ENCODE measurements around the gene TCOF1.

TCOF1 gene

DNA sequence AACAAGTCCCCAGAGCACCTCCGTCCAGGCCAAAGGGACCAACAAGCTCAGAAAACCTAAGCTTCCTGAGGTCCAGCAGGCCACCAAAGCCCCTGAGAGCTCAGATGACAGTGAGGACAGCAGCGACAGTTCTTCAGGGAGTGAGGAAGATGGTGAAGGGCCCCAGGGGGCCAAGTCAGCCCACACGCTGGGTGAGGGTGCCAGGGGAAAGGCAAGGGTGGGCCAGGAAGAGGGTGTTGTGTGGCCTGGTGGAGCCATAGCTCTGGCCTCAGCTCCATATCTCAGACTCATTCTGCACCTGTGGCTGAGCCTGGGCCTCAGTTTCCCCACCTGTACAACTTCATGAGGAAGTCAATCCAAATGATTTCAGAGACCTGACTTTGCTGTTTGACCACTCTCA, 34.5 kb downstream of the TCOF1 start:
- TF ChIP-seq CTCF (IDR thresholded peaks at IDR 0.05) (no peak), ZFX (IDR thresholded peaks at IDR 0.05; ENCODE audit: borderline replicate concordance) (no peak)
- no peak overlapping the region for H3K27ac ChIP-seq

DNA sequence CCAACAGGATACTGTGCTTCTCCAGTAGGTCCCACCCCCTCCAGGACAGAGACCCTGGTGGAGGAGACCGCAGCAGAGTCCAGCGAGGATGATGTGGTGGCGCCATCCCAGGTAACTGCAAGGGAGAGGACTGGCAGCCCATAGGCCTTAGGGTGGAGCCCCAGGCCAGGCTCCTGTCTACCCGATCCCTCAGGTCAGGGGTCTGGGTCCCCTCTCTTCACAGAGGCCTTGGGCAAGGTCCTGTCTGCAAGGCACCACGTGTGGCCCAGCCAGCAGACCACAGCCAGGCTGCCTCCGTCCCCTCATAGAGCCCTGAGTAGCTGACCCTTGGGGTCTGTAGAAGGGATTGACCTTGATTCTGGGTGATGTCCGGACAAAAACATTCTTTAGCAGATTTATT, 35.2 kb downstream of the TCOF1 start:
- TF ChIP-seq ZFX (IDR thresholded peaks at IDR 0.05; ENCODE audit: borderline replicate concordance) (no peak), CTCF (IDR thresholded peaks at IDR 0.05) (no peak)
- H3K27ac ChIP-seq, result no peak overlapping the region

DNA sequence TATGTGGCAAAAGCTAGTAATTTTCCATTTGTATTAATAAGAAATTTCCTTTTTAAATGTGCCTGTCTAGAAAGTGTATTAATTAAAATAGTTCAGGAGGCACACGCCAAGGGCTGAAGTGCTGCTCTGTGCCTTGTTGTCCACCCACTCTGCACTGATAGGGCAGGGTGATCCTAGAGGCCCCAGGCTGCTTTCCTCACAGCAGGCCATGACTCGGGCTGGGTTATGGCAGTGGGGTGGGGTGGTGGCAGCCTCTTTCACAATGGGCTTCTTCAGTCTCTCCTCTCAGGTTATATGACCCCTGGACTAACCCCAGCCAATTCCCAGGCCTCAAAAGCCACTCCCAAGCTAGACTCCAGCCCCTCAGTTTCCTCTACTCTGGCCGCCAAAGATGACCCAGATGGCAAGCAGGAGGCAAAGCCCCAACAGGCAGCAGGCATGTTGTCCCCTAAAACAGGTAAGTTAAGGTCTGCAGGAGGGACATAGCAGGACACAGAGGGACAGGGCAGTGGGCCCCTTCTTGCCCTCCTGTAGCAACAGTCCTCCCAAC, 35.7 kb downstream of the TCOF1 start:
- TF ChIP-seq ZFX (IDR thresholded peaks at IDR 0.05; ENCODE audit: borderline replicate concordance), result no peak
- no peak for TF ChIP-seq CTCF (IDR thresholded peaks at IDR 0.05)
- no peak overlapping the region for H3K27ac ChIP-seq

DNA sequence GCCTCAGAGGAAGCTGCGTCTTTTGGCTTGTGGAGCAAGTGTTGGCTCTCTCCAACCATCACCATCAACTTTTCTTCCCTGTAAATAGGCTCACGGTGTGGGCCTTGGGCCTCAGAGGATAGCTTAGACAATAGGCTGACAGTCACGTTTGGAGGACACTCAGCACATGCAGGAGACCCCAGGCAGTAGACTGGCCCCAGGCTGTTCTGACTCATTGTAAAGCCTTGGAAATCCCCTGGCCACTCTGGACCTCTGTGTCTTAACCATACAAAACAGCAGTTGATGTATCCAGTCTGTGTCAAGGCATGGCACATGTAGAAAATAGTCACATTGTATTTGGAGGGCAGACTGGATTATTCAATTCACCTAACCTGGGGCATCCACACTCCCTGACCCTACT, 36.6 kb downstream of the TCOF1 start:
- H3K27ac ChIP-seq, result no peak overlapping the region
- no peak for TF ChIP-seq CTCF (IDR thresholded peaks at IDR 0.05)
- TF ChIP-seq ZFX (IDR thresholded peaks at IDR 0.05; ENCODE audit: borderline replicate concordance), result no peak

GRCh38 chr5:150394912-150395687, 37.6 kb downstream of the TCOF1 start:
- no peak overlapping the region for H3K27ac ChIP-seq
- TF ChIP-seq ZFX (IDR thresholded peaks at IDR 0.05; ENCODE audit: borderline replicate concordance) (no peak), CTCF (IDR thresholded peaks at IDR 0.05) (no peak)

DNA sequence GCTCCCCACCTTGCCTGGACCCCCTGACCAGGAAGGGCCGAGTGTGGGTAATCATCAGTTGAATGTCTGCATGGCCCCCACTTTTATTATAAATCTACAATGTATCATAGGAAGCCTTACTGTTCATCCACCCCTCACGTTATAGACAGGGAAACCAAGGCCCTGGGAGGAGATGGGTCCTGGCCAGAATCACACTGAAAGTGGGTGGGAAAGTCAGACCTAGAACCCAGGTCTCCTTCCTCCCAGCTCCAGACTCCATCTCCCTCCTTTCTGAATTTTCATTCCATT, 38.1 kb downstream of the TCOF1 start:
- TF ChIP-seq CTCF (IDR thresholded peaks at IDR 0.05), result no peak
- TF ChIP-seq ZFX (IDR thresholded peaks at IDR 0.05; ENCODE audit: borderline replicate concordance), result no peak
- no peak overlapping the region for H3K27ac ChIP-seq

DNA sequence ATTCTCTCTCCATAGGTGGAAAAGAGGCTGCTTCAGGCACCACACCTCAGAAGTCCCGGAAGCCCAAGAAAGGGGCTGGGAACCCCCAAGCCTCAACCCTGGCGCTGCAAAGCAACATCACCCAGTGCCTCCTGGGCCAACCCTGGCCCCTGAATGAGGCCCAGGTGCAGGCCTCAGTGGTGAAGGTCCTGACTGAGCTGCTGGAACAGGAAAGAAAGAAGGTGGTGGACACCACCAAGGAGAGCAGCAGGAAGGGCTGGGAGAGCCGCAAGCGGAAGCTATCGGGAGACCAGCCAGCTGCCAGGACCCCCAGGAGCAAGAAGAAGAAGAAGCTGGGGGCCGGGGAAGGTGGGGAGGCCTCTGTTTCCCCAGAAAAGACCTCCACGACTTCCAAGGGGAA, 38.8 kb downstream of the TCOF1 start:
- TF ChIP-seq ZFX (IDR thresholded peaks at IDR 0.05; ENCODE audit: borderline replicate concordance) (no peak), CTCF (IDR thresholded peaks at IDR 0.05) (no peak)
- H3K27ac ChIP-seq, result no peak overlapping the region
